NT2/D1 (cell line): Measurements from ENCODE around the gene PHETA1.

Source experiments
- YY1 ChIP-seq: IDR thresholded peaks from 2 replicates; pipeline ENCODE4 v1.6.1; 2011; ENCODE audit not compliant: insufficient read length, insufficient read depth
- ZNF274 ChIP-seq: IDR thresholded peaks from 2 replicates; pipeline ENCODE4 v1.6.1; 2011; ENCODE audit warnings: mild to moderate bottlenecking, low read depth, low read length

GRCh38 chr12:111398530-111398929 lies 29.6 kb upstream of the PHETA1 start:
- TF ChIP-seq ZNF274 (no peak), YY1 (no peak)
